GM21390 (cell line): ENCODE data around the gene OMP.
"Not testable (repeated sequence)": the region's sequence is repeated elsewhere in the genome, so short reads cannot be mapped to it uniquely, and the experiment has no call there.

Experiments used
- ATAC-seq: cut with Tn5 transposase; IDR thresholded peaks from one replicate; pipeline ENCODE4 v1.9.1; 2021; ENCODE audit not compliant: unreplicated experiment

The OMP gene, protein sequence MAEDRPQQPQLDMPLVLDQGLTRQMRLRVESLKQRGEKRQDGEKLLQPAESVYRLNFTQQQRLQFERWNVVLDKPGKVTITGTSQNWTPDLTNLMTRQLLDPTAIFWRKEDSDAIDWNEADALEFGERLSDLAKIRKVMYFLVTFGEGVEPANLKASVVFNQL

DNA sequence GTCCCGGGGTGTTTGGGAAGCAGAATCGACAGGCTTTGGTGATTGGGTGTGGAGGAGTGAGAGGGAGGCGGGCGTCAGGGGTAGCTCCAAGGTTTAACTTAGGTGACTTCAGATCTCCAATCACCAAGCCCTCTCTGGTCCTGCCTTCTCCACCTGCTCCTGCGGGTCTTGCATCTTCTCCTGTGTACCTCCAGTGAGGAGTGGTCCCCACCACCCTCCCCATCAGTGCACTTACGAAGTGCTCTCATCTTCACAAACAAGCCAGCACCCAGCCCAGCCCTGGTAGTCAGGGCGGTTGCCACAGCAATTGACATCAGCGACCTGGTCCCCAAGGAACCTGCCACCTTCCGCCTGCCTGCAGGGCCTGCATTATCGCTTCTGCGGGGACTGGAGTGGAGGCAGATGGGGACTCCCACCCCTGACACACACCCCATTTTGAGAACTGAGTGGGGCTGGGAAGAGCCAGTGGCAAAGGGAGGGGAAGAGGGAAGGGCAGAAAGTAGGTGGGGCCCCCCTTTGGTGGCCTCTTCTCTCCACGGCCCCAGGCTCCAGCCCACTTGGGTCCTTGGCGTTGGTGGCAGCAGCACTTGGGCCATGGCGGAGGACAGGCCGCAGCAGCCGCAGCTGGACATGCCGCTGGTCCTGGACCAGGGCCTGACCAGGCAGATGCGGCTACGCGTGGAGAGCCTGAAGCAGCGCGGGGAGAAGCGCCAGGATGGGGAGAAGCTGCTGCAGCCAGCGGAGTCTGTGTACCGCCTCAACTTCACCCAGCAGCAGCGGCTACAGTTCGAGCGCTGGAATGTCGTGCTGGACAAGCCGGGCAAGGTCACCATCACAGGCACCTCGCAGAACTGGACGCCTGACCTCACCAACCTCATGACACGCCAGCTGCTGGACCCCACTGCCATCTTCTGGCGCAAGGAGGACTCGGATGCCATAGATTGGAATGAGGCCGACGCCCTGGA lies at the start of gene OMP:
TSS of gene OMP (plus strand) at position 595 of the 965 bp plus-strand sequence. CDS start at position 595, 0 bp downstream.
- no peak for ATAC-seq

DNA sequence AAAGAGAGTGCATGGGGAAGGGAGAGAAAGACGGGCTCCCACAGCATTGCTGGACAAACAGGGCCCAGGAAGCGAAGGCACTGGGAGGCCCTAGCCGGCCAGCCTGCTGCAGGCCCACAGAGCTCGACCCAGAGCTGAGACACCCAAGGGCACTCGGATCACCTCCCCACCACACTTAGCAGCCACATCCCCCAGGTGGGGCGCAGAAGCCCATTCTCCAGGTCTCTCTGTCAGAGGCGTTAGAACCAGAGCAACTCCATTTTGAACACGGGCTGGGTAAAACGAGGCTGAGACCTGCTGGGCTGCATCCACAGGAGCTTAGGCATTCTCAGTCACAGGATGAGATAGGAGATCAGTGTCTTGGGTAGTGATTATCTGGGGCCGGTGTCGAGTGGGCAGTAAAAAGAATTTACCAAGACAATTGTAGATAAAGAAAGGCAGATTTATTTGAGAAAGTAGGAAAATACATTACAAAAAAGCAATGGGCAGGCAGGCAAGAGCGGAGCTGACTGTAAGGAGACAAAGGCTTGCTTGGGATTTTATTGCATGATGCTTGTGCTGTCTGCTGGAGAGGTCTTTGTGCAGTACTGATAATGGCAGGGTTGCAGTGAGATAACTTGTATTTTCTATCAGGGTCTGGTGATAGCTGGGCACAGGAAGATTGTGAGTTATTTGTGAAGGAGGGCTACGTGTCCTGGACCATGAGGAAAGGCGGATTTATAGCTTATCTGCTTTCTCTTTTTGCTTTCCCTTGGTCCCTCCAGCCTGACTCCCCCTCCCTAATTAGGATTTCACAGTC lies 49.2 kb upstream of the OMP start:
- no peak for ATAC-seq

DNA sequence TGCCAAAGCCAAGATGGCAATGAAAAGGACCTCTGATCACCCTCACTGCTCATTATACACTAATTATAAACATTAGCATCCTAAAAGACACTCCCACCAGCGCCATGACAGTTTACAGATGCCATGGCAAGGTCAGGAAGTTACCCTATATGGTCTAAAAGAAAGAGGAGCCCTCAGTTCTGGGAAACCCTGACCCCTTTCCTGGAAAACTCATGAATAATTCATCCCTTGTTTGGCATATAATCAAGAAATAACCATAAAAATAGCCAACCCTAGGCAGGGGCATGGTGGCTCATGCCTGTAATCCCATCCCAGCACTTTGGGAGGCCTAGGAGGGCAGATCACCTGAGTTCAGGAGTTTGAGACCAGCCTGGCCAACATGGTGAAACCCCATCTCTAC lies 48.6 kb upstream of the OMP start:
- no peak for ATAC-seq

DNA sequence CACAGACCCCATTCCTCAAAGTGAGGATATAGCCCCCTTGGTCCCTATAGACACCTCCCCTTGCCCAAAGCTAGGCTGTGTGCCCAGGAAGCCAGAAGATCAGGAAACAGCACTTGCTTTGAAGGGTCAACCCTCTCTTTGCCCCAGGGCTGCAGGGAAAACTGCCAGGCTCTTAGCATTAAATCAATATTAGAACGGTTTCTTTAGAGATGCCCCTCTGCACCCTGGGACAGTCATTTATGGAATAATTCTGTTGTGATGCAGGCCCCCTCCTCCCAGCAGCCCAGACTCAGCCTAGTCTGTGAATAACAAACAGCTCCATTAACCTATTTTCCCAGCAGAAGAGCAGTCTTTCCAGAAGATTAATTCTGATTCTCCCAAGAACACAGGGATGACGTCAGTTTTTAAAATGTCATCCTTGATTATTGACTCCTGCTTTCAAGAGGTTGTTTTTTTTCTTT lies 47.5 kb upstream of the OMP start:
- ATAC-seq: no peak

DNA sequence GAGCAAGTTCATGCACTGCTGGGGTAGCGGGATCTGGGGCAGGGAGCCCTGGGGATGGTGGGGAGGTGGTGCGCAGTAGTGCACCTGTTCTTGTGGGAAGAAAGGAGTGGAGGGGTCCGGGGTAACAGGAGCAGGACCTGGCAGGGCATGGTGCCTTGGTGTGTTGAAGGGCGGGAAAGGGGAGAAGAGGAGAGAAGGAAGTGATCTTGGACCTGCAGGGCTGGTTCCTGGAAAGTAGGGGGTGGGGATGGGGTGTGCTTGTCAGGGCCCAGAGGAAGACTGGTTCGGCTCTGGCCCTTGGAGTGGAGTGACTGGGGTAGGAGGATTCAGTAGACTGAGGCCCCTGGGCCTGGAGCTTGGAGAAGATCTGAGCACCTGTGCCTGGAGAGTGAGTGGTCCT lies 46.7 kb upstream of the OMP start:
- ATAC-seq: no peak

DNA sequence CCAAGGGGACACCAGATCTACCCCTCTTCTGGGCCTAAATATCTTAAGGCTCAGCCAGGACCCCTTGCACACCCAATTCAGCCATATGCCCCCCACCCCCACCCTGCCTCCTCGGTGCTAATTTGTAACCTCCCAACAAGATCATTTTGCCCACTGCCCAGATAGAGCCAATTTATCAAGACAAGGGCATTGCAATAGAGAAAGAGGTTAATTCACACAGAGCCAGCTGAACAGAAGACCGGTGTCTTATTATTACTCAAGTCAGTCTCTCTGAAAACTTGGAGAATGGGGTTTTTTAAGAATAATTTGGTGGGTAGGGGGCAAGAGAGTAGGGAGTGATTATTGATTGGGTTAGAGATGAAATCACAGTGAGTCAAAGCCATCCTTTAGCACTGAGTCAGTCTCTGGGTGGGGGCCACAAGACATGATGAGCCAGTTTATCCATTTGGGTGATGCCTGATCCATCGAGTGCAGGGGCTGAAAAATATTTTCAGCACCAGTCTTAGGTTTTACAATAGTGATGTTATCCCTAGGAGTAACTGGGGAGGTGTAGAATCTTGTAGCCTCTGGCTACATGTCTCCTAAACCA lies 45.7 kb upstream of the OMP start:
- ATAC-seq: no peak

DNA sequence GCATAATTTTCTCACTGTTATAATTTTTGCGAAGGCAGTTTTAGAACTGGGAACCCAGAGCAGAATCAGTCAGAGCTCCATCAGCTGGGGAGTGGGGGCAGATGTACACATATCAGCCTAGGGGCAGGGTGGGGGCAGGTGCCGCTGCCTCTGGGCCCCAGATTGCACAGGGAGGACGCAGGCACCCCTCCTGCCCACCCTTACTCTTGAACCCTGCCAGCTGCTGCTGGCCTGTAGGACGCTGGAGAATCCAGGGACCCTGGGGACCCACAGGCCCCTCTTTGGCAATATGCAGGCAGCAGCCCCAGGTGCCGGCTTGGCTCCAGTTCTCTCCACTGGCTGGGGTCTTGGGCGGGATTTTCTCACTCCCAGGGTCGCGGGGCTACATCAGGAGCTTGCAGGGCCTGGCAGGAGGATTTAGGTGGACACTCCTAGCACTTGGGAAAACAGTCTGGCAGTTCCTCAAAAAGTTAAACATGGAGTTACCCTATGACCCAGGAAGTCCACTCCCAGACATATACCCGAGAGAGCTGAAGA lies 44.6 kb upstream of the OMP start:
- no peak for ATAC-seq

DNA sequence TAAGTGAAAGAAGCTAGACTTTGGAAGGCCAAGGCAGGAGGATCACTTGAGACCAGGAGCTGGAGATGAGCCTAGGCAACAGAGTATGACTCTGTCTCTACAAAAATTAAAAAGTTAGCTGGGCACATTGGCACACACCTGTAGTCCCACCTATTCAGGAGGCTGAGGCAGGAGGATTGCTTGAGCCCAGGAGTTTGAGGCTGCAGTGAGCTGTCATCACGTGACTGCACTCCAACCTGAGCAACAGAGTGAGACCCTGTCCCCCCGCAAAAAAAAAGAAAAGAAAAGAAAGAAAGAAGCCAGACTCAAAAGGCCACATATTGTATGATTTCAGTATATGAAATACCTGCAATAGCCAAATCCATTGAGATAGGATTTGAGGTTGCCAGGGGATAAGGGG lies 43.7 kb upstream of the OMP start:
- ATAC-seq: no peak

DNA sequence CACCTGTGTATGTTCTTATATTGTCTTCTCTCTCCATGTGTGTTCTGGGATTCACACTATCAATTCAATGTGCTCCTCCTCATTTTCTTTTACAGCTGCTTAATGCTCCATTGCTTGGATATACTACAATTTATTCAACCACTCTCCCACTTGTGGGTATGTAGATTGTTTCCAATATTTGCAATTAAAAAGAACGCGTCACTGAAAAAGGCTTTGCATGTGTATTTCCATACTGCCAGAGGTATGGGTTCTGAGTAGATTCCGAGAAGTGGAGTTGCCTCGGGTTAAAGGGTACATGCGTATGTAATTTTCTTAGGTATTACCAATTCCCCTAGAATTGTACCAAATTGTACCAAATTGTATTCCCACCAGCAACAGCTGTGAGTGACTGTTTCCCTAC lies 42.8 kb upstream of the OMP start:
- ATAC-seq: no peak

DNA sequence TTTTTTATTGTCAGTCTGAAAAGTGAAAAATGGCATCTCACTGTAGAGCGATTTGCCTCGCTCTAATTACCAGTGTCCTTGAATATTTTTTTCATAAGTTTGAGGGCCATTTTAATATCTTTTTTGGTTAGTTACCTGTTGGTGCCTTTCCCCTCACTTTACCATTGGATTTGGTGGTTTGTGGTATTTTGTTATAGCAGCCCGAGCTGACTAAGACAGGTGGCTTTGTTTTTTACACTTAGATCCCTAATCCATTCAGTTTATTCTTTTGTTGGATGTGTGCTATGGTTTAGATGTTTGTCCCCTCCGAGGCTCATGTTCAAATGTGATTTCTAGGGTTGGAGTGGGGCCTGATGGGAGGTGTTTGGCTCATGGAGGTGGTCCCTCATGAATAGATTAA lies 42.4 kb upstream of the OMP start:
- no peak for ATAC-seq

DNA sequence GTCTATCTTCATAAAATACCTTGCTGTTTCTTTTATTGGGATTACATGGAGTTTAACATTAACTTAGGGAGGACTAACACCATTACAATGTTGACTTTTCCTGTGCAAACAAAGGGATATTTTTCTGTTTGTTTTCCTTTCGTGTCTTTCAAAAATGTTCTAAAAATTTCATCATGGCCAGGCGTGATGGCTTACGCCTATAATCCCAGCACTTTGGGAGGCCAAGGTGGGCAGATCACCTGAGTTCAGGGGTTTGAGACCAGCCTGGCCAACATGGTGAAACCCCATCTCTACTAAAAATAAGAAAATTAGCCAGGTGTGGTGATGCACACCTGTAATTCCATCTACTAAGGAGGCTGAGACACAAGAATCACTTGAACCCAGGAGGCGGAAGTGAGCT lies 41.4 kb upstream of the OMP start:
- not testable (repeated sequence) for ATAC-seq

DNA sequence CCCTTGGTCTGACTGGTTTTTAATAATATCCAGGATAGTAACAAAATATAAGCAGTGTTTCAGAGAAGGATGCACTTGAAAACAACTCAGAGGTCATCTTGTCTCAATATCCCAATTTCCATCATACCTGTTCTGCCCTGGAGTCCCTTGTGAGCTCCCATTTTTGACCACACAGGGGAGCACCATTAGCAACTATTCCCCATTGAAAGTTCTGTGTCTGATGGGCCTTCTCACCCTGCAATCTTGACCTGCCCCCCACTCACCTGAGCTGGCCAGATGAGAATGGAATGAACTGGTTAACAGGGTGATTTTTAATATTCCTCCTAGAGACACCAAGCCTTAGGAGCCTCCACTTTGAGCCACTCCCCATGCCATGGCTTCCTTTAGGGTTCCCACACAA lies 39.7 kb upstream of the OMP start:
- no peak for ATAC-seq

DNA sequence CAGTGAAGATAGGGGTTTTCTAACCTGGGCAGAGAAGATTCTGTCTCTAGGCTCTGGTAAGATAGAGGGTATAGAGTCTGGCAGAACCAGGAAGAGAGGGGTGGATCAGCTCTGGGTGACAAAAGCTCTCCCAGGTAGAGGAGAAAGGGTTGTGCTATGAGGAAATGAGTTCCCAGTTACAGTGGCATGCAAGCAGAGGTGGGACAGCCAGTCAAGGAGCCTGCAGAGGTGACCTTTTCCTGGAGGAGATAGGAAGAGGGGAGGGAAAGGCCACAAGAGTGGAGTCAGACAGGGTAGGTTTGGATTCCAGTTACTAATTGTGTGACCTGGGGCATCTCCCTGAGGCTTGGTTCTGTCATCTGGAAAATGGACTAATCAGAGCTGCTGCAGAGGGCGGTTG lies 39.2 kb upstream of the OMP start:
- no peak for ATAC-seq

DNA sequence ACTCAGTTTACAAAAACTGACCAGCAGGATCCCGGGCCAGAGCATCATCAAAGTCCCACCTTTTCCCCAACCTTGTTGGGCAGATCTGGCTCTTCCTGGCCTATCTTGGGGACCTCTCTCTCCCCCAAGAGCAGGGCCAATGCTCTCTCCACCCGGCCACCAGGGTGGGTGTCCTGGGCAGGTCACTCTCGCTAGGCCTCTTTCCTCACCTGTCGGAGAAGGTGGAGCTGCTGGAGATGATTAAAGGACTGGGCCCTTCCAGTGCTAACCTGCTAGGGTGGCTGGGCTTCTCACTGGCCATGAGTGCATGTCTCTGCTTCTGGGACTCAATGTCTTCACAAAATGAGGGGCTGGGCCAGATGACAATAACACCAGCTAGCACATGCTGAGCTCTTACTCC lies 38.8 kb upstream of the OMP start:
- no peak for ATAC-seq

DNA sequence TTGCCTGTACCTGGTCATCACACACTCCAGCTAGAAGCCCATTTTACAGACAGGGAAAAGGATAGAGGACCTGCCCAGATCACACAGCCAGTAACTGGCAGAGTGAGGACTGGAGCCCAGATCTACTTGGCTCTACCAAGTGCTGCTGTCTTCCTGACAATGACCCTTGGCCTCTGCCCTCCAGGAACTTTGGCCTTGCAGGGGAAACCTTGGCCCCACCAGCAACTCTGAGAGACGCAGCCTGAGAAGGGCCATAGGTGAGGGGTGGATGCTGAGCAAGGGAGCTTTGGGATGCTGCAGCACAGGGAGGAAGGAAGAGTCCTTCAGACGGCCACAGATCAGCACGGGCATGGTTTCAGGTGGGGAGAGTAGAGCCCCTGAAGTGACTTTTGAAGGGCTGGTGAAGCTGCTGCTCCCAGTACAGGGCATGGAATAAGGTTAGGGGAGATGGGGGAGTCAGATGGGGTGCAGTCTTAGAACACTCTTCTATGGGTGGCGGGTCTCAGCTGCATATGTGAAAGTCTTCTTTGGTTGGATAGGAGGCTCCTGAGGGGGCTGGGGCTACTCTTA lies 37.9 kb upstream of the OMP start:
- ATAC-seq: no peak

DNA sequence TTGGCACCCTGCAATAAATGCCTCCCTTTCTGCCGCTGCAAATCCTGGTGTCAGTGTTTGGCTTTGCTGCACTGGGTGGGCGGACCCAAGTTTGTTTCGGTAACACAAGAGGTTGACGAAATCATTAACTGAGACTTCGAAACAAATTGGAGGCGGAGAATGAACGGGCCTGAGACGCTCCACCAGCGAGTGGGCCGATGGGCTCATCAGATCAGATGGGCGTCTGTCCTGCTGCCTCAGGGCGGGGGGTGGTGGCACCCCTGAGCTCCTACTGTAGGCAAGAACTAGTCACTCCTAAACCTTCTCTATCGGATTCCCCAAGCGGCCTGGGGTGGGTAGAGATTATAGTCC lies 36.8 kb upstream of the OMP start:
- ATAC-seq: no peak

DNA sequence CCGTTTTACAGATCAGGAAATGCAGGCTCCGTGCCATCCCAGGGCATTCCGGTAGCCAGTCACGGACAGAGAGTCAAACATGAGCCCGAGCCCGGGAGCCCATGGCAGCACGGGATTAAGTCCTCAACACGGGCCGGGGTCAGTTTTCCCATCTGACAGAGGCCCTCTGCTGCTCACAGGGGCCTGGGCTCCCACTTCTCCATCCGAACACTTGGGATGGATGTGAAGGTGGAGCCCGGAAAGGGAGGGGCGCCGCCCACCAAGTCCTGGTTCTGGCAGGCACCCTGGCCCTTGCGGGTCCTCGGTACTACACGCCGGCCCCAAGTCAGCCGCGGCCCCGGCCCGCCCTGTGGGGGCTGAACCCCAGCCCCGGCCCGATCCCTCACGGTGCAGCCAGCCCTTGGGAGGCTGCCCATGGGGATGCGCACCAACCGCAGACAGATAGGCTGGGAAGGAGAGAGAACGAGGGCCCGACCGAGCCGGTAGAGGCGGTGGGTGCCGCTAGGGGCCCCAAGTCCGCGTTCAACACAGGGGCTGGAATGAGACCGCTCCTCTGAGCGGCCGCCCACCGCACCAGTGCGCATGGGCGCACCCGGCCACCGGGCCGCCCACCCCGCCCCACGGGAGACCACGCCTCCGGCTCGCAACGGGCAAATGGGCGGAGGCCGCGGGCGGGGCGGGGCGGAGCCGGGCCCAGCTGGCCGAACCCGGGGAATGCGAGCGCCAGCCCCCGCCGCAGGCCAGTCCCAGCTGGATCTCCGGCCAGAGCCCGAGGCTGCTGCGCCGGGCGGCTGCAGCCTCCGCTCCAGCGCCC lies 36.2 kb upstream of the OMP start, which contains the start of gene CAPN5:
TSS of gene CAPN5 (plus strand) at position 743 of the 814 bp plus-strand sequence. CDS start 17,916 bp downstream, outside the sequence.
- peak; percentile 90 for ATAC-seq

DNA sequence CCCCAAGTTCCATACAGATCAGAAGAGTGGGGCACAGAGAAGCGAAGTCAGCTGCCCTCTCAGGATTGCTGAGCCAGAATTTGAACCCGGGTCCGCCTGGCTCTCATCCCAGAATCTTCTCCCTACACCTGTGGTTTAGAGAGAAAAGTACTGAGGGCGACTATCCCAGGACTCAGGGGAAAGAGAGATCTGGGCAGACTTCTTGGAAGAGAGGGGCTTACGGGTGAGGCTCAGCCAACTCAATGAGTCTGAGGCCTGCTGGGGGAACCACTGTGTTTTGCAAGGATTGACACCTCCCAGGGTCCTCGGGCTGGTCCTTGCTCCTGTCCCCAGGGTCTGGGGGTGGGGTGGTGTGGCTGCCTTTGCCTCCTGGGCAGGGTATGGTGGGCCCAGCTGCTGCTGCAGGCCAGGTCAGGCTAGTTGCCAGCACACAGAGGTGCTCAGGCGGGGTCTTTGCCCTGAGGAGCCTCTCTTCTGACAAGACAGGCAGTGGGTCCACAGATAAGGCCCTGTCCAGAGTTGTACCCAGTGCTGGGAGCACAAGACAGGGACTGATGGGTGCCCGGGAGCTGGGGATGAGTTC lies 34.7 kb upstream of the OMP start:
- ATAC-seq: no peak
